ENCODE results near the gene RAPGEF4.

DNA sequence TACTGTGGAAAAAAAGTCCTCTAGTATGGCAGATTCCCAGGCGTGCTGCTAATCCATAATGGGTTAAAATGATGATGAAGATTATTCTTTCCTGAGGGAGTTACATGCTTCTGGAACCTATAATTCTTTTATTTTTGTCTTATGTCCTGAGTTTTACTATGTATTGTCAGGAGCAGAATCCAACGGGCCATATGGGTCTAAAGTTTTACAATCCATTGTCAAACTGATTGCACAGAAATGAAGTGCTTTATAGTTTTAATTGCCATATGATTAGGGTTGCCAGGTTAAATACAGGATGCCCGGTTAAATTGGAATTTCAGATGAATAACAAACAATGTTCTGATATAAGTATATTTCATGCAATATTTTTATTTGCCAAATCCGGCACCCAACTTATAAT, 239.1 kb downstream of the RAPGEF4 start:
- TF ChIP-seq CTCF (IDR thresholded peaks at IDR 0.05) (no peak), ZBTB21 (CRISPR knock-in tag; IDR thresholded peaks at IDR 0.05; ENCODE audit: borderline replicate concordance) (no peak)
